CD14-positive monocyte (primary cell): ENCODE measurements around the gene DENND1A. TPM values are rescaled to one million over a fixed set of nuclear protein-coding genes. Genes with fewer than 3 reads are reported as not detected.
A peak's percentile ranks its signal among the peaks of the same experiment; 100 is the strongest.

ENCODE experiments used
- DNase-seq, 3 donors: peaks; one replicate each; pipeline ENCODE4 v3.0.0-alpha.2; 2011 to 2022
- H2AFZ ChIP-seq: 2 replicates; pipeline ENCODE4 v1.6.0; 2012; ENCODE audit warnings: mild to moderate bottlenecking, low read depth, low read length, inconsistent platforms; ENCODE audit not compliant: insufficient read depth, poor library complexity, severe bottlenecking
- H3K27ac ChIP-seq, 2 donors: 1 replicate in 1 of 2; 2 replicates in 1 of 2; pipeline ENCODE4 v1.5.1; 2012 to 2013; ENCODE audit warnings: low read length in 2 of 2, control low read depth in 1 of 2, inconsistent platforms in 1 of 2, low read depth in 1 of 2, mild to moderate bottlenecking in 1 of 2
- H3K27me3 ChIP-seq, 2 donors: one replicate each; pipeline versions ENCODE4 v1.6.0 to v1.6.1; 2011 to 2013; ENCODE audit warnings: low read length in 2 of 2; ENCODE audit not compliant: control insufficient read depth in 2 of 2, insufficient read depth in 2 of 2
- H3K36me3 ChIP-seq, 2 donors: replicated peaks in 1 of 2; 1 replicate in 1 of 2; 2 replicates in 1 of 2; pipeline versions ENCODE4 v1.5.1 to v1.6.1; 2012 to 2013; ENCODE audit warnings: low read length in 2 of 2, control low read depth in 1 of 2, inconsistent platforms in 1 of 2, mild to moderate bottlenecking in 1 of 2; ENCODE audit not compliant: insufficient read depth in 2 of 2, control insufficient read depth in 1 of 2
- H3K4me1 ChIP-seq, 2 donors: 1 replicate in 1 of 2; 2 replicates in 1 of 2; pipeline versions ENCODE4 v1.5.1 to v1.6.1; 2012 to 2013; ENCODE audit warnings: low read length in 2 of 2, control low read depth in 1 of 2, inconsistent platforms in 1 of 2, mild to moderate bottlenecking in 1 of 2, moderate library complexity in 1 of 2; ENCODE audit not compliant: insufficient read depth in 2 of 2, control insufficient read depth in 1 of 2
- H3K4me2 ChIP-seq: replicated peaks from 2 replicates; pipeline ENCODE3; 2012; ENCODE audit warnings: low read length, moderate library complexity, mild to moderate bottlenecking; ENCODE audit not compliant: poor library complexity, severe bottlenecking; ENCODE audit errors: extremely low read depth
- H3K4me3 ChIP-seq, 3 experiments: fragments of 200-600 bp in 1 of 3; sonication (generic) in 1 of 3; replicated peaks in 1 of 3; 1 replicate in 2 of 3; 2 replicates in 1 of 3; pipeline ENCODE4 v1.5.1; 2011 to 2013; ENCODE audit warnings: low read length in 3 of 3, mild to moderate bottlenecking in 3 of 3, control low read depth in 2 of 3, low read depth in 2 of 3, inconsistent platforms in 1 of 3, moderate library complexity in 1 of 3
- H3K79me2 ChIP-seq: 2 replicates; pipeline ENCODE4 v1.6.0; 2012; ENCODE audit warnings: mild to moderate bottlenecking, control low read depth, inconsistent platforms, low read length, moderate library complexity; ENCODE audit not compliant: insufficient read depth
- H3K9ac ChIP-seq: 2 replicates; pipeline ENCODE4 v1.6.0; 2017; ENCODE audit warnings: low read length, mild to moderate bottlenecking; ENCODE audit not compliant: insufficient read depth, poor library complexity, severe bottlenecking
- H3K9me3 ChIP-seq, 2 donors: replicated peaks in 1 of 2; 1 replicate in 1 of 2; 2 replicates in 1 of 2; pipeline versions ENCODE4 v1.5.1 to v1.6.1; 2012 to 2013; ENCODE audit warnings: low read length in 2 of 2, control low read depth in 1 of 2; ENCODE audit not compliant: control insufficient read depth in 1 of 2, insufficient read depth in 1 of 2
- H4K20me1 ChIP-seq: 2 replicates; pipeline ENCODE4 v1.6.0; 2012; ENCODE audit warnings: mild to moderate bottlenecking, low read length, control low read depth, moderate library complexity; ENCODE audit not compliant: insufficient read depth
- H3K27ac Mint-ChIP-seq, 7 donors: one replicate each; pipeline ENCODE4 v1.8.0; 2020; ENCODE audit warnings: mild to moderate bottlenecking in 7 of 7, mixed read lengths in 7 of 7, moderate library complexity in 6 of 7, inconsistent platforms in 2 of 7
- H3K27me3 Mint-ChIP-seq, 3 donors: one replicate each; pipeline ENCODE4 v1.8.0; 2021 to 2022; ENCODE audit warnings: low read depth in 3 of 3, mild to moderate bottlenecking in 3 of 3, mixed read lengths in 3 of 3, moderate library complexity in 3 of 3, inconsistent platforms in 1 of 3
- H3K36me3 Mint-ChIP-seq, 2 donors: one replicate each; pipeline ENCODE4 v1.8.0; 2020; ENCODE audit warnings: mixed read lengths in 2 of 2, inconsistent platforms in 1 of 2, mild to moderate bottlenecking in 1 of 2
- H3K4me1 Mint-ChIP-seq: one replicate; pipeline ENCODE4 v1.8.0; 2020; ENCODE audit warnings: mild to moderate bottlenecking, mixed read lengths
- H3K4me3 Mint-ChIP-seq, 2 donors: one replicate each; pipeline ENCODE4 v1.8.0; 2020; ENCODE audit warnings: mild to moderate bottlenecking in 2 of 2, mixed read lengths in 2 of 2, moderate library complexity in 1 of 2
- H3K9me3 Mint-ChIP-seq, 7 donors: one replicate each; pipeline ENCODE4 v1.8.0; 2020 to 2022; ENCODE audit warnings: mixed read lengths in 7 of 7, mild to moderate bottlenecking in 6 of 7, moderate library complexity in 6 of 7, inconsistent platforms in 2 of 7
- WGBS: methylation state at CpG from one replicate; pipeline ENCODE4 v1.1.5; 2013; ENCODE audit warnings: missing lambda C conversion rate; ENCODE audit not compliant: insufficient coverage; 5-methylcytosine and 5-hydroxymethylcytosine counted together
- intact Hi-C, 2 donors: fragments of 100-400 bp; cut with micrococcal nuclease; formaldehyde crosslinking; loops; one replicate each; pipeline versions ENCODE4 v1.15.0 to v1.15.1; 2023
- polyA plus RNA-seq, 3 donors: library from polyadenylated mRNA; depleted of rRNA in 1 of 3; unstranded in 2 of 3; stranded (reverse) in 1 of 3; fragments of 300-500 nt in 2 of 3; fragments of >200 nt in 1 of 3; fragmentation: Illumina TruSeq in 2 of 3; gene quantifications; 1 replicate in 2 of 3; 2 replicates in 1 of 3; pipeline ENCODE4 v1.2.3, GENCODE V29; 2012 to 2021
- TF ChIP-seq, protein P1 (sequence below): fragments of 200-600 bp; IDR thresholded peaks from one replicate; pipeline ENCODE4 v1.8.0; 2022; ENCODE audit warnings: antibody characterized with exemption, mild to moderate bottlenecking

Gene DENND1A
- polyA plus RNA-seq, 3 donors = 24.8 to 73.0 (median 29.4) TPM

DNA sequence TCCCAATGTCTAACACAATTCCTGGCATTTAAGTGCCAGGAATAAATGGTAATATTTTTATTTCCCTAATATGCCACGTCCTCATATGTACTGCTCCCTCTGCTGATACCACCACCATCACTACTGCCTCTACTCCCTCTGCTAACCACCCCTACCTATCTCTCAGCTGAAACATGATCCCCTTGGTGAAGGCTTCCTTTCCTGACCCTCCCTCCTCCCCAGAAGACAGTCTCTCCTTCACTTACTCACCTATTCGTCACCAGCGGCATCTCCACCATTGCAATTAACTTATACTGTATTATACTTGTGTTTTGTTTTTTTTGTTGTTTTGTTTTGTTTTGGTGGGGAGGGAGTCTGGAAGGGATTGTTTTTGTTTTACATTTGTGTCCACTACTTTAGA is 4.8 kb downstream of the DENND1A start:
- H3K36me3 Mint-ChIP-seq = peaks cover 15 to 18% of the 10 kb centered on the region in 2 donors

DNA sequence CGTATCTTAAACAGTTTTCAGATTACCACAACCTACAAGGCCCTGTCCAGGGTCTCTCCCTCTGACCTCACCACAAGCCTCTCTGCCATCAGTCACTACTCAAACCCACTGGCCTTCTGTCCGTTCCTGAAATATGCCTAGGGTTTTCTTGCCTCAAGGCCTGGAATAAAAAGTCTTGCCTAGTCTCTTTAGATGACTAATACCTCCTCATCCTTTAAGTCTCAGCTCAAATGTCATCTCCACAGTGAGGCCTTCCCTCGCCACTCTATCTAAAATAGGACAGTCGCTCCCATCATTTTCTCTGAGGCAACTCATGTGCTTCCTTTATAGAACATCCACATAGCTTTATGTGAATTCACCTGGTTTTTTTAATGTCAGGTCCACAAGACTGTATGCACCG is 5.2 kb downstream of the DENND1A start:
- Mint-ChIP-seq H3K9me3 (peaks cover 0 to 5% (median 2%) of the 10 kb centered on the region in 7 donors), H3K27me3 (no peaks in the 10 kb centered on the region), H3K36me3 (peaks cover 15 to 20% of the 10 kb centered on the region in 2 donors), H3K4me1 (peaks cover 77% of the 10 kb centered on the region), H3K4me3 (no peak overlapping the region), H3K27ac (peak overlapping the region in 1 of 7 donors; percentile 60)
- H2AFZ ChIP-seq = no peak overlapping the region
- H3K27me3 ChIP-seq = no peaks in the 10 kb centered on the region
- H3K4me2 ChIP-seq = no peak overlapping the region
- DNase-seq = no peak
- no peak overlapping the region for H3K27ac ChIP-seq
- no peaks in the 10 kb centered on the region for H3K9me3 ChIP-seq
- H3K79me2 ChIP-seq = peaks cover 99% of the 10 kb centered on the region
- intact Hi-C loops = loop anchor here (5.0 to 10.0 kb wide), 2 partner anchors 57 to 90 kb away; no protein-coding TSS in a partner anchor
- H3K4me1 ChIP-seq = peaks cover 43 to 48% of the 10 kb centered on the region in 2 donors
- peaks cover 96% of the 10 kb centered on the region for H4K20me1 ChIP-seq
- TF ChIP-seq, protein P1, sequence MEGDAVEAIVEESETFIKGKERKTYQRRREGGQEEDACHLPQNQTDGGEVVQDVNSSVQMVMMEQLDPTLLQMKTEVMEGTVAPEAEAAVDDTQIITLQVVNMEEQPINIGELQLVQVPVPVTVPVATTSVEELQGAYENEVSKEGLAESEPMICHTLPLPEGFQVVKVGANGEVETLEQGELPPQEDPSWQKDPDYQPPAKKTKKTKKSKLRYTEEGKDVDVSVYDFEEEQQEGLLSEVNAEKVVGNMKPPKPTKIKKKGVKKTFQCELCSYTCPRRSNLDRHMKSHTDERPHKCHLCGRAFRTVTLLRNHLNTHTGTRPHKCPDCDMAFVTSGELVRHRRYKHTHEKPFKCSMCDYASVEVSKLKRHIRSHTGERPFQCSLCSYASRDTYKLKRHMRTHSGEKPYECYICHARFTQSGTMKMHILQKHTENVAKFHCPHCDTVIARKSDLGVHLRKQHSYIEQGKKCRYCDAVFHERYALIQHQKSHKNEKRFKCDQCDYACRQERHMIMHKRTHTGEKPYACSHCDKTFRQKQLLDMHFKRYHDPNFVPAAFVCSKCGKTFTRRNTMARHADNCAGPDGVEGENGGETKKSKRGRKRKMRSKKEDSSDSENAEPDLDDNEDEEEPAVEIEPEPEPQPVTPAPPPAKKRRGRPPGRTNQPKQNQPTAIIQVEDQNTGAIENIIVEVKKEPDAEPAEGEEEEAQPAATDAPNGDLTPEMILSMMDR = no peak
- 89% methylated on average over 1 of the region's 5 CpGs for WGBS
- peaks cover 0 to 2% of the 10 kb centered on the region in 2 donors for H3K36me3 ChIP-seq
- H3K4me3 ChIP-seq = no peak overlapping the region
- H3K9ac ChIP-seq = no peak overlapping the region

More for the DNA sequence above, 4.8 kb downstream of the DENND1A start:
- peaks cover 0 to 5% (median 2%) of the 10 kb centered on the region in 7 donors for H3K9me3 Mint-ChIP-seq
- H3K27ac ChIP-seq = no peak overlapping the region
- no peak overlapping the region for H2AFZ ChIP-seq
- H3K4me1 ChIP-seq = peaks cover 43 to 50% of the 10 kb centered on the region in 2 donors
- peak overlapping the region in 3 of 7 donors; percentile 42 to 83 (median 66) for H3K27ac Mint-ChIP-seq
- H3K27me3 Mint-ChIP-seq = no peaks in the 10 kb centered on the region
- no peaks in the 10 kb centered on the region for H3K27me3 ChIP-seq
- H3K4me3 Mint-ChIP-seq = no peak overlapping the region
- H3K4me3 ChIP-seq = no peak overlapping the region
- peaks cover 0 to 2% of the 10 kb centered on the region in 2 donors for H3K36me3 ChIP-seq
- peaks cover 91% of the 10 kb centered on the region for H4K20me1 ChIP-seq
- TF ChIP-seq, protein P1 = no peak
- no peak overlapping the region for H3K9ac ChIP-seq
- H3K4me2 ChIP-seq = no peak overlapping the region
- peaks cover 94% of the 10 kb centered on the region for H3K79me2 ChIP-seq
- no peaks in the 10 kb centered on the region for H3K9me3 ChIP-seq
- no peak for DNase-seq
- peaks cover 75% of the 10 kb centered on the region for H3K4me1 Mint-ChIP-seq
- intact Hi-C loops = loop anchor here (5.0 to 10.0 kb wide), 2 partner anchors 58 to 90 kb away; no protein-coding TSS in a partner anchor
- 80% methylated on average over 1 of the region's 3 CpGs for WGBS
